GM19328 (cell line): Measurements from ENCODE around the gene ADGRF3.
"Not testable (repeated sequence)": the region's sequence is repeated elsewhere in the genome, so short reads cannot be mapped to it uniquely, and the experiment has no call there.

Experiments
- ATAC-seq: cut with Tn5 transposase; IDR thresholded peaks from one replicate; pipeline ENCODE4 v1.9.1; 2021; ENCODE audit warnings: mild to moderate bottlenecking, moderate library complexity; ENCODE audit not compliant: unreplicated experiment

Gene ADGRF3

DNA sequence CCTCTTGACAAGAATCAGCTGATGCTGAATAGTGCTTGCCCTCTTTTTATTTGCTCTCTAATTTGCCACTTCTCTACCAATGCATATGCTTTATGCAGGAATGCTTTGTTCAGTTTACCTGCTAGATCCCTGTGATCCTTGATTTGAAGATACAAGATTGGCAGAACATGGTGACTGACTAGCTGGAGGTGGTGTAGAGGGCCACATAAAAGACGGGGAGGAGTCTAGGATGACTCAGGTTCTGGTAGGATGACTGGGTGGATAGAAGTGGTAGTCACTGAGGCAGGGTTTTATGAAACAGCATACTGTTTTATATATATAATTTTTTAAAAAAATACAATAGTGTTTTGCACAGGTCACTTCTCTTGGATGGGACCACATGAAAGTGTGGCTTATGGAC lies 6.3 kb upstream of the ADGRF3 start:
- no peak for ATAC-seq

- ATAC-seq = no peak
These were observed 4.9 kb upstream of the ADGRF3 start for GRCh38 chr2:26351375-26352090.

DNA sequence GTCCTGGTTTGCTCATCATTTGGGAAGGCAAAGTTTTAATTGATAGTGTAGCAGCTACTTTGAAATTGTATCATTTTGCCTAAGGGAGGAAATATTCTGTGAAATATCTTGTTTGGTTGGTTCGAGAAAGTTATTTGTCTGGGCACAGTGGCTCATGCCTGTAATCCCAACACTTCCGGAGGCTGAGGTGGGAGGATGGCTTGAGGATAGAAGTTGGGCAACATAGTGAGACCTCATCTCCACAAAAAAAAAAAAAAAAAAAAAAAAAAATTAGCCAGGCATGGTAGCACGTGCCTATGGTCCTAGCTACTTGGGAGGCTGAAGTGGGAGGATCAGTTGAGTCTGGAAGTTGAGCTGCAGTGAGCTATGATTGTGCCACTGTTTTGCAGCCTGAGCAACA lies 3.1 kb upstream of the ADGRF3 start:
- no peak for ATAC-seq

DNA sequence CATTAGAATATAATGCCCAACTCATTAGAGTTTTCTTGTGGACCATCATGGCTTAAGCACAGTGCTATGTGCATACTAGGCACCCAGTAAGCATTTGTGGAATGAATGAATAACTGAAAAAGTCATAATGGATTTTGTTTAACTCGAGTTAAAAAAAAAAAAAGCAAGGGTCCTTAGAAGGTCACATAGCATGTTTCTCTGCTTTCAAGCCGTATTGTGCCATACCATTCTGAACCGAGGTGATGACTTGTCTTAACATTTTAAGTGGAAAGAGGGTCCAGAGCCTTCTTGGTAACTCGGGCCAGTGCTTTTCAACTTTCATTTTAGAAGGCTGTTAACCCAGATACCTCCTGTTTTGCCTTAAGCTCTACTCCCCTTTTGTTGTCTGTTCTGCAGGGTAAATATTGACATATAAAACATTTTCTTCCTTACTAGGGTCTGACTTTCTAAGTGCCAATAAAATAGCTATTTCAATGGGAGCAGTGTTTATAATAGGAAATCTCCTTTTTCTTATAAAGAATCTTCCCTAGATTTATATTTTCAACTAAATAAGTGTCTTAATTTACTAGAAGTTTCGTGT lies 787 bp upstream of the ADGRF3 start:
- ATAC-seq = no peak

DNA sequence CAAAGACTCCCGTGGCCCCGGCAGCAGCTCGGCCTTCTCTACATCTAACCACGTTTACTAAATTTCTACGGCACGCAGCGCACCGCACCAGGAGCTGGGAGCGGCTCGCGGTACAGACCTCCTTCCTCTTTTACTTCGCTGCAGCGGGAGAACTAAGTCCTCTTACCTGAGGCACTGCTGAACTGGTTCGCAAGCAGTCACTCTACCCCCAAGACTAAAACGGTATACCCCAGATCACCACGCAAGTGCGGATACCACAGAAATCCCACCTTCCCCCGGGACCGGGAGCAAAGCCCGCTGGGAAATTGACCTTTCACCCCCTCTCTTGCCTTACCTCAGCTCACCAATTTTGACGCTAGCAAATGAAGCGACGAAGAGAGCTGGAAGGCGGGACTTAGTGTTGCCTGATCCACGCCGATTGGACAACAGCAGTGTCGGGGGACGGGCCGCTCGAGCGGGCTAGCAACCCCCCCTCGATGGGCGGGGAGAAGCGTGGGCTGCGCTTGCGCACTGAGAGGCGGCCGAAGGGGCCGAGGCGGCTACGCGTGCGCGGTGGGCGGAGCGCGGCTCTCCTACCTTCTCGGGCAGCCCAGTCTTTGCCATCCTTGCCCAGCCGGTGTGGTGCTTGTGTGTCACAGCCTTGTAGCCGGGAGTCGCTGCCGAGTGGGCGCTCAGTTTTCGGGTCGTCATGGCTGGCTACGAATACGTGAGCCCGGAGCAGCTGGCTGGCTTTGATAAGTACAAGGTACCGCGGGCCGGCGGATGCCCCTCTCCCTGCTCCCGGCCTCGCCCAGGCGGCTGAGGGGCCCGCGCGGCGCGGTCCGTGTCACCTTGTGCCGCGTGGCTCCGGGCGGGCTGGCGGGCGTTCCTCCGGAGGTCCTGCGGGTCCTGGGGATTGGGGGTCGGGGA lies 790 bp downstream of the ADGRF3 start, which contains the start of gene SELENOI:
Gene SELENOI, plus strand, starts transcription at position 599 of the 909 bp plus-strand sequence. Its CDS starts 90 bp downstream, at position 689.
- ATAC-seq = peak; percentile 88

DNA sequence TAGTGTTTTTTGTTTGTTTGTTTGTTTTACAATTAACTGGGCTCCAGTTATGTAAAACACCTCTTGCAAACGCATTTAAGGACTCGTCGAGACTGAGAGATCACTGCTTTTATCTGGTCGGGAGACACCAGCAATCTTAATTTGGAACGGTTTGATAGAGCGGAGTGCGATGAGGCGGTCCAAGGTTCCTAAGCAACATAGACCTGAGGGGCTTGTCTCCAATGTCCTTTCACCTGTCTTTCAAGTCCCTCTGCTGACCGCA lies 1.4 kb downstream of the ADGRF3 start:
- no peak for ATAC-seq

GRCh38 chr2:26344581-26345282 lies 1.9 kb downstream of the ADGRF3 start:
- ATAC-seq = no peak

- ATAC-seq = no peak
These were observed 5.8 kb downstream of the ADGRF3 start for GRCh38 chr2:26340831-26341230.

- no peak for ATAC-seq
These were observed 9.3 kb downstream of the ADGRF3 start for GRCh38 chr2:26337298-26337697.

DNA sequence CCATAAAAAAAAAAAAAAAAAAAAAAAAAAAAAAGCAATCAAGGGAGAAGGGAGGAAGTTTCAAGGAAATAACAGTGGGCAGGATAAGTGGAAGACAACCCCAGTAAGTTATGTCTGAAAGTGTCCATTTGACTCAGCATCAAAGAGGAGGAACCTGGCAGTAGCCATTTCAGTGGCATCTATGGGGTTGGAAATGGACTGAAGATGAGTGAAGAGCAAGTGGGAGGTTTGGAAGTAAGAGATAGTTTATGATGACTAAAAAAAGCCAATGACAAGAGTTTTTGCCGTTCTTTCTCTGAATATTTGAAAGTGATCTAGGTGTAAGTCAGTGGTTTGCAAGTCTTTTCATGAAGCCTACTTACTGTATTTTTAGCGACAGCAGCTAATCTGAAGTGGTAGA lies 9.9 kb downstream of the ADGRF3 start:
- ATAC-seq = no peak

GRCh38 chr2:26335231-26335630 lies 11.4 kb downstream of the ADGRF3 start:
- no peak for ATAC-seq

DNA sequence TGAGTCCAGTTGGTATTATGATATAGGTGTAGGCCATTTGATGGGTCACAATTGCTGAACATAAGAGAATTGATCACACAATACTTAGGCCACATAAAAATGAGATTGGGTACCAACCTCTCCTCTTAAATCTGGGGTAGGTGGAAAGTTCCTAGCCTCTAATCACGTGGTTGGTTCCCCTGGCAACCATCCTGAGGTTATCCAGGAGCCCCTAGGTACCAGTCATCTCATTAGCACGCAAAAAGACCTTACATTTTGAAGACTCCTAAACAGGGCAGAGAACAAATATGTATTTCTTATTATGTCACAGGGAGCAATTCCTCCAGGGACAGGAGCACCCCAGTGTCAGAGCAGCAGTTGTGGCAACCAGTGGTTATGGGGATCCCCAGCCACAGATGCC lies 13.3 kb downstream of the ADGRF3 start:
- no peak for ATAC-seq

DNA sequence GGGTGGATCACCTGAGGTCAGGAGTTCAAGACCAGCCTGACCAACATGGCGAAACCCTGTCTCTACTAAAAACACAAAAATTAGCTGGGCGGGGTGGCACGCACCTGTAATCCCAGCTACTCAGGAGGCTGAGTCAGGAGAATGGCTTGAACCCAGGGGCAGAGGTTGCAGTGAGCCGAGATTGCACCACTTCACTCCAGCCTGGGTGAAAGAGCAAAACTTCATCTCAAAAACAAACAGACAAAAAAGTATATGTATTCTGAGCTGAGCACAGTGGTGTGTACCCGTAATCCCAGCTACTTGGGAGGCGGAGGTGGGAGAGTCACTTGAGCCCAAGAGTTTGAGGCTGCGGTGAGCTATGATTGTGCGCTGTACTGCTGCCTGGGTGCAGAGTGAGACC lies 15.3 kb downstream of the ADGRF3 start:
- ATAC-seq = not testable (repeated sequence)

GRCh38 chr2:26330604-26331003 lies 16.0 kb downstream of the ADGRF3 start:
- no peak for ATAC-seq

GRCh38 chr2:26330114-26330549 lies 16.5 kb downstream of the ADGRF3 start:
- no peak for ATAC-seq

- ATAC-seq = not testable (repeated sequence)
These were observed 17.5 kb downstream of the ADGRF3 start for GRCh38 chr2:26329083-26329482.

- ATAC-seq = no peak
These were observed 19.0 kb downstream of the ADGRF3 start for GRCh38 chr2:26327291-26328272.

DNA sequence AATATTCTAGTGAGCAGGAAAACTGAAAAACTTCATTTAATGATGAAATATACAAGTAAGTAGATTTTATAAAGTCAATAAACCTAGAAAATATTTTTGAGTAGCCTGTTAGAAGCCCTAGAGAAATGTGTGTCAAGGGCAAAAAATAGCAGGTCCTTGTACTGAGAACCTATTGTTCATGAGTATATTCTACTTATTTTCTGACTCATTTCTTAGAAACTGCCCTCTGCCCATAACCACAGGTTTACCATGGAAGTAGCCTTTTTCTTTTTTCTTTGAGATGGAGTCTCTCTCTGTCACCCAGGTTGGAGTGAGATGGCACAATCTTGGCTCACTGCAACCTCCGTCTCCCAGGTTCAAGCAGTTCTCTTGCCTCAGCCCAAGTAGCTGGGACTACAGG lies 20.1 kb downstream of the ADGRF3 start:
- no peak for ATAC-seq

DNA sequence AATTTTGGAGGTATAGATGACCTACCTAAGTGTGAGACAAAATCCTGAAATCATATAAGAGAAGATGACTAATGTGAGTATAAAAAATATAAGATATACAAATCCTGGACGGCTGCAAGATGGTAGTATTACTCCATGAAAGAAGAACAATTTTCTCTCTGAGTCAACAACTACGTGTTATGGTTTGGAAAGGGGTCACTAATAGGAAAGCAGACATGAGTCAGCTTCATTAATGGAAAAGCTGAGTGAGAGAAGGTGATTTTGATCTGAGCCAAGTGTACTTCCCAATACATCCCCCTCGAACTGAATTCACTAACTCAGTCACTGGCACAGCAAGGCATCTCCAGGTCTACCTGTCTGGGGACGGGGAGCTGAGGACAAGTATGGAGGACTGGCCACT lies 20.7 kb downstream of the ADGRF3 start:
- ATAC-seq = no peak

- ATAC-seq = no peak
These were observed 21.7 kb downstream of the ADGRF3 start for GRCh38 chr2:26324903-26325302.
